A673 (cell line): ENCODE data around the gene VPS37B. TPM values are rescaled to one million over a fixed set of nuclear protein-coding genes. Genes with fewer than 3 reads are reported as not detected.
A peak's percentile ranks its signal among the peaks of the same experiment; 100 is the strongest.
"Not testable (repeated sequence)": the region's sequence is repeated elsewhere in the genome, so short reads cannot be mapped to it uniquely, and the experiment has no call there.

Experiments
- BruUV-seq: library from RNA; stranded (reverse); fragments of 400-500 nt; replicated peaks from 2 replicates; lab custom pipeline; 2021; lab: Mats Ljungman, UMichigan
- CTCF ChIA-PET: fragments of 300-600 bp; sonication (Branson Sonifier 250); formaldehyde crosslinking; loops from one replicate; lab custom pipeline; 2022; ENCODE audit warnings: antibody characterized with exemption; lab: Charles Lee
- POLR2A ChIA-PET: fragments of 300-600 bp; sonication (Branson Sonifier 250); formaldehyde crosslinking; loops from one replicate; lab custom pipeline; 2022; ENCODE audit warnings: antibody characterized with exemption; ENCODE audit not compliant: low non-redundant PET; lab: Charles Lee
- DNase-seq: peaks from one replicate; pipeline ENCODE4 v3.0.0-alpha.2; 2015; ENCODE audit warnings: low spot score
- H3K27ac ChIP-seq: fragments of 200-600 bp; sonication (generic); 2 replicates; pipeline ENCODE4 v1.5.1; 2016; ENCODE audit warnings: mixed run types, low read depth, mild to moderate bottlenecking, mixed read lengths, antibody characterized with exemption, low read length; ENCODE audit not compliant: poor library complexity, severe bottlenecking
- H3K27me3 ChIP-seq: fragments of 200-600 bp; sonication (generic); replicated peaks from 2 replicates; pipeline ENCODE4 v1.6.1; 2017; ENCODE audit warnings: mixed run types, low read depth, mild to moderate bottlenecking, mixed read lengths, antibody characterized with exemption, low read length; ENCODE audit not compliant: insufficient read depth, poor library complexity
- H3K36me3 ChIP-seq: fragments of 200-600 bp; sonication (generic); 2 replicates; pipeline ENCODE4 v1.6.1; 2016; ENCODE audit warnings: mixed run types, mild to moderate bottlenecking, mixed read lengths, antibody characterized with exemption, low read length; ENCODE audit not compliant: insufficient read depth, poor library complexity, severe bottlenecking
- H3K4me1 ChIP-seq: fragments of 200-600 bp; sonication (generic); 2 replicates; pipeline ENCODE4 v1.6.1; 2017; ENCODE audit warnings: mixed run types, mild to moderate bottlenecking, mixed read lengths, antibody characterized with exemption, low read length; ENCODE audit not compliant: insufficient read depth, poor library complexity, severe bottlenecking
- H3K4me3 ChIP-seq: fragments of 200-600 bp; sonication (generic); 2 replicates; pipeline ENCODE4 v1.5.1; 2016; ENCODE audit warnings: low read depth, mixed run types, mild to moderate bottlenecking, mixed read lengths, low read length; ENCODE audit not compliant: poor library complexity, severe bottlenecking
- H3K9me3 ChIP-seq: fragments of 200-600 bp; sonication (generic); 2 replicates; pipeline ENCODE4 v1.6.1; 2016; ENCODE audit warnings: mixed run types, low read depth, mild to moderate bottlenecking, mixed read lengths, antibody characterized with exemption, low read length; ENCODE audit not compliant: poor library complexity, severe bottlenecking
- CTCF ChIP-seq: fragments of 300-800, 200-600 bp; sonication (generic); conservative IDR thresholded peaks from 2 replicates; pipeline ENCODE4 v1.5.1; 2017; ENCODE audit warnings: low read depth, mild to moderate bottlenecking, antibody characterized with exemption, low read length, moderate library complexity, mixed read lengths
- EZH2 ChIP-seq: fragments of 200-600 bp; sonication (generic); IDR thresholded peaks from 2 replicates; pipeline ENCODE4 v1.6.1; 2017; ENCODE audit warnings: borderline replicate concordance, low read depth, mild to moderate bottlenecking, mixed read lengths, antibody characterized with exemption, low read length; ENCODE audit not compliant: poor library complexity, severe bottlenecking
- intact Hi-C: fragments of 100-400 bp; cut with micrococcal nuclease; formaldehyde crosslinking; loops from one replicate; pipeline ENCODE4 v1.10.0; 2022; ENCODE audit not compliant: unreplicated experiment
- total RNA-seq: library from RNA; stranded (reverse); gene quantifications from 2 replicates; pipeline ENCODE4 v1.2.3, GENCODE V29; 2021

VPS37B gene
- total RNA-seq, 1 experiment from 2014 or later: 34.4 TPM

DNA sequence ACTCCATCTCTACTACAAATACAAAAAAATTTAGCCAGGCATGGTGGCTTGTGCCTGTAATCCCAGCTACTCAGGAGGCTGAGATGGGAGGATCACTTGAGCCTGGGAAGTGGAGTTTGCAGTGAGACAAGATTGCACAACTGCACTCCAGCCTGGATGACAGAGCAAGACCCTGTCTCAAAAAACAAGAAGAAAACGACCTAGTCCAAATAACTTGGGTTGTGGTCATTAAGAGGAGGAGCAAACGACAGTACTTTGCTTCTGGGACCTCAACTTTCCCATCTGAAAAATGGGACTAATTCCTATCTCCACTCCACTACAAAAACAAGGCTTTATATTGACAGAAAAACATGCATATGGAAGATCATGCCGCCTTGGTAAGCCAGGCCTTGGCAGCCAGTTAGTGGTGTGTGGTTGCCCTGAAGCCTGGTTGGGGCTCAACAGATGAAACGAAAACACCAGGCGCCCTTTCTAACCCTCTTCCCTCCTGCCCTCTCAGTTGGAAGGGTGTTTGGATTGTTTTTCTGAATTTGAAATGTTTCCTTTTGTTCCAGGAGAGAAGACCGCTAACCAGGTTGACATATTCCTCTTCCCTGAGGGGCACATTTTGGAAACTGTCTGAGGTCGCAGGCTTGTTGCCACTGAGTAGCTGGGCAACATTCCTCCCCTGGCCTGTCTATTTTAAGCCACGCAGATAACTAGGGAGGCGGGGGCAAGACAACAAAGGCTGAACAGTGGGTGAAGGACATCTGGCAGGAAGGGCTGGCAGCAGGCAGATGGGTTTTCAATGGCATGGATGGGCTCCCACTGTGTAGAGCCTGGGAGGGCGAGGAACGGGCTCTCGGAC is 13.7 kb upstream of the VPS37B start:
- no TSS peak for BruUV-seq
- TF ChIP-seq EZH2 (no peak), CTCF (no peak)

GRCh38 chr12:122908915-122909314 is 13.0 kb upstream of the VPS37B start:
- no peak for TF ChIP-seq CTCF
- no peak for TF ChIP-seq EZH2
- Histone ChIP-seq H3K27ac (no peak overlapping the region), H3K27me3 (no peaks in the 10 kb centered on the region), H3K4me3 (no peak overlapping the region), H3K4me1 (no peaks in the 10 kb centered on the region), H3K9me3 (no peaks in the 10 kb centered on the region), H3K36me3 (no peaks in the 10 kb centered on the region)
- ChIA-PET POLR2A (no interaction called here), CTCF (interaction anchor here (0.6 kb wide), 1 partner anchor 147 kb away, joined by 5 read pairs; no protein-coding TSS in a partner anchor)
- DNase-seq: no peak
- no TSS peak for BruUV-seq
- intact Hi-C loops: no loop called here

More for the DNA sequence above, 13.7 kb upstream of the VPS37B start:
- POLR2A ChIA-PET: no interaction called here
- H3K27me3 ChIP-seq: no peaks in the 10 kb centered on the region
- H3K27ac ChIP-seq: no peak overlapping the region
- CTCF ChIA-PET: interaction anchor here (0.6 kb wide), 1 partner anchor 146 kb away, joined by 5 read pairs; no protein-coding TSS in a partner anchor
- intact Hi-C loops: no loop called here
- peak; percentile 33 for DNase-seq
- no peaks in the 10 kb centered on the region for H3K9me3 ChIP-seq
- no peaks in the 10 kb centered on the region for H3K4me1 ChIP-seq
- H3K36me3 ChIP-seq: no peaks in the 10 kb centered on the region
- no peak overlapping the region for H3K4me3 ChIP-seq

DNA sequence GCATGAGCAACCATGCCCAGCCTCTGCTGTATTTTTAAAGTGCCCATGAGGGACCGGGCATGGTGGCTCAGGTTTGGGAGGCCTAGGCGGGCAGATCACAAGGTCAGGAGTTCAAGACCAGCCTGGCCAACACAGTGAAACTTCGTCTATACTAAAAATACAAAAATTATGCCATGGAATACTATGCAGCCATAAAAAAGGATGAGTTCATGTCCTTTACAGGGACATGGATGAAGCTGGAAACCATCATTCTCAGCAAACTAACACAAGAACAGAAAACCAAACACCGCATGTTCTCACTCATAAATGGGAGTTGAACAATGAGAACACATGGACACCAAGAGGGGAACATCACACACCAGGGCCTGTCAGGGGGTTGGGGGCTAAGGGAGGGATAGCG is 9.3 kb upstream of the VPS37B start:
- intact Hi-C loops, POLR2A ChIA-PET: not testable (repeated sequence)

DNA sequence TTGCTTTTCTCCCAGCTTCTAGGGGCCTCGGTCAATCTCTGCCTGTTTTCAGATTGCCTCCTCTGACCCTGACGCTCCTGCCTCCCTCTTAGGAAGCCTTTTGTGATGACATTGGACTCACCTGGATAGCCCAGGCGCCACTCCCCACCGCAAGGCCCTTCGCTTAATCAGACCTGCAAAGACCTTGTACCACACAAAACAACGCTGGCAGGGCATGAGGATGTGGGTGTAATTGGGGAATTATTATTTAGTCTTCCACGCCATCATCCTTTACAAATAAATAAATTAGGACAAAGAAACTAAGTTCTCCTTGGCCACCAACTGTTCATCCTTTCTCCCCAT is 7.7 kb upstream of the VPS37B start:
- CTCF ChIA-PET: interaction anchor here (0.5 kb wide), 1 partner anchor 12 kb away, joined by 3 read pairs; no protein-coding TSS in a partner anchor

More for the DNA sequence above, 9.3 kb upstream of the VPS37B start:
- CTCF ChIA-PET, H3K4me3 ChIP-seq, H3K4me1 ChIP-seq, H3K9me3 ChIP-seq, H3K27me3 ChIP-seq, DNase-seq, H3K36me3 ChIP-seq, BruUV-seq, H3K27ac ChIP-seq: not testable (repeated sequence)

More for the DNA sequence above, 7.7 kb upstream of the VPS37B start:
- intact Hi-C loops: no loop called here
- H3K27me3 ChIP-seq: no peaks in the 10 kb centered on the region
- BruUV-seq: no TSS peak
- H3K9me3 ChIP-seq: no peaks in the 10 kb centered on the region
- TF ChIP-seq EZH2 (no peak), CTCF (no peak)
- no peaks in the 10 kb centered on the region for H3K36me3 ChIP-seq
- no peak overlapping the region for H3K4me3 ChIP-seq
- H3K27ac ChIP-seq: no peak overlapping the region
- POLR2A ChIA-PET: no interaction called here
- H3K4me1 ChIP-seq: no peaks in the 10 kb centered on the region
- DNase-seq: no peak
